ENCODE measurements around the gene LPIN1. TPM values are rescaled to one million over a fixed set of nuclear protein-coding genes. Genes with fewer than 3 reads are reported as not detected.

The LPIN1 gene
- total and polyA plus RNA-seq, 2 of the 8 experiments (the other 6 are each of a cell fraction or from before 2014, with no cell fraction given) = 4.3 to 9.8 TPM

DNA sequence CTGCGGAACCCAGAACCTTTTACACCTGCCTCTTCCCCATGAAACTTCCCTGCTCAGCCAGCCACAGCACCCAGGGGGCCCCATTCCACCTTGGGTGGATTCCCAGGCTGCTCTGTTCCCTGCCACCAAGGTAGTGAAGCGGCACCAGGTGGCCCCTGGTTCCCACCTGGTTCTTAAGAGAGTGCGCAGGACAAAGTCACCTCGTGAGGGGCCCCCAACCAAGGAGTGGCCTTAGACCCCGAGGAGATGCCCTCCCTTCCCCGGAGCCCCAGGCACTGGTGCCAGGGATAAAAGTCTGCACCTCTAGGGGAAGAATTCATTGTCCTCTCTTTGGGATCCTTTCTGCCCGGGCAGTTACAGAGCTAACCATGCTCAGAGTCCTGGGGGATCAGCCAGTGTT, 3.1 kb upstream of the LPIN1 start (continued):
- TF ChIP-seq YY1 (IDR thresholded peaks at IDR 0.05; ENCODE audit: low read depth, low read length) = no peak

Data from H1 (cell line).